ENCODE measurements around the gene GLOD5.

GLOD5 gene

GRCh38 chrX:48790477-48790876 is 28.9 kb downstream of the GLOD5 start:
- Histone ChIP-seq H3K4me3 (ENCODE audit: low read depth in 1 of 5, low read length in 5 of 5) (no peak overlapping the region), H3K4me1 (ENCODE audit: control insufficient read depth in 5 of 5, insufficient read depth in 5 of 5, low read length in 5 of 5) (no peaks in the 10 kb centered on the region), H3K9me3 (ENCODE audit: control insufficient read depth in 5 of 5, low read length in 5 of 5) (no peaks in the 10 kb centered on the region), H3K36me3 (ENCODE audit: control insufficient read depth in 5 of 5, insufficient read depth in 5 of 5, low read length in 5 of 5) (no peaks in the 10 kb centered on the region), H3K27ac (ENCODE audit: low read depth, low read length) (no peak overlapping the region), H3K9ac (ENCODE audit: low read length in 5 of 5) (no peak overlapping the region), H3K27me3 (ENCODE audit: control insufficient read depth in 5 of 5, insufficient read depth in 4 of 5, low read length in 5 of 5) (peaks cover 16 to 51% (median 40%) of the 10 kb centered on the region in 5 donors)

- Histone ChIP-seq H3K4me1 (ENCODE audit: control insufficient read depth in 5 of 5, insufficient read depth in 5 of 5, low read length in 5 of 5) (no peaks in the 10 kb centered on the region), H3K4me3 (ENCODE audit: low read depth in 1 of 5, low read length in 5 of 5) (no peak overlapping the region), H3K27ac (ENCODE audit: low read depth, low read length) (no peak overlapping the region), H3K9ac (ENCODE audit: low read length in 5 of 5) (no peak overlapping the region), H3K27me3 (ENCODE audit: control insufficient read depth in 5 of 5, insufficient read depth in 4 of 5, low read length in 5 of 5) (peaks cover 16 to 50% (median 35%) of the 10 kb centered on the region in 5 donors), H3K36me3 (ENCODE audit: control insufficient read depth in 5 of 5, insufficient read depth in 5 of 5, low read length in 5 of 5) (no peaks in the 10 kb centered on the region), H3K9me3 (ENCODE audit: control insufficient read depth in 5 of 5, low read length in 5 of 5) (no peaks in the 10 kb centered on the region)
Measured at GRCh38 chrX:48791063-48791820, 29.7 kb downstream of the GLOD5 start.

- H3K4me3 ChIP-seq (ENCODE audit: low read depth in 1 of 5, low read length in 5 of 5): no peak overlapping the region
- H3K27me3 ChIP-seq (ENCODE audit: control insufficient read depth in 5 of 5, insufficient read depth in 4 of 5, low read length in 5 of 5): peaks cover 10 to 43% (median 29%) of the 10 kb centered on the region in 5 donors
Measured at GRCh38 chrX:48792219-48792618, 30.7 kb downstream of the GLOD5 start.

GRCh38 chrX:48793935-48794334 is 32.4 kb downstream of the GLOD5 start:
- no peaks in the 10 kb centered on the region for H3K4me1 ChIP-seq (ENCODE audit: control insufficient read depth in 5 of 5, insufficient read depth in 5 of 5, low read length in 5 of 5)
- peaks cover 4 to 34% (median 19%) of the 10 kb centered on the region in 5 donors for H3K27me3 ChIP-seq (ENCODE audit: control insufficient read depth in 5 of 5, insufficient read depth in 4 of 5, low read length in 5 of 5)
- no peaks in the 10 kb centered on the region for H3K36me3 ChIP-seq (ENCODE audit: control insufficient read depth in 5 of 5, insufficient read depth in 5 of 5, low read length in 5 of 5)
- no peak overlapping the region for H3K27ac ChIP-seq (ENCODE audit: low read depth, low read length)
- no peak overlapping the region for H3K4me3 ChIP-seq (ENCODE audit: low read depth in 1 of 5, low read length in 5 of 5)
- H3K9me3 ChIP-seq (ENCODE audit: control insufficient read depth in 5 of 5, low read length in 5 of 5): no peaks in the 10 kb centered on the region
- H3K9ac ChIP-seq (ENCODE audit: low read length in 5 of 5): no peak overlapping the region

More at GRCh38 chrX:48792219-48792618, 30.7 kb downstream of the GLOD5 start:
- no peak overlapping the region for H3K27ac ChIP-seq (ENCODE audit: low read depth, low read length)
- no peaks in the 10 kb centered on the region for H3K36me3 ChIP-seq (ENCODE audit: control insufficient read depth in 5 of 5, insufficient read depth in 5 of 5, low read length in 5 of 5)
- H3K9ac ChIP-seq (ENCODE audit: low read length in 5 of 5): no peak overlapping the region
- H3K4me1 ChIP-seq (ENCODE audit: control insufficient read depth in 5 of 5, insufficient read depth in 5 of 5, low read length in 5 of 5): no peaks in the 10 kb centered on the region
- H3K9me3 ChIP-seq (ENCODE audit: control insufficient read depth in 5 of 5, low read length in 5 of 5): no peaks in the 10 kb centered on the region

GRCh38 chrX:48794340-48794910 is 32.9 kb downstream of the GLOD5 start:
- H3K27ac ChIP-seq (ENCODE audit: low read depth, low read length): no peak overlapping the region

GRCh38 chrX:48794911-48795515 is 33.5 kb downstream of the GLOD5 start:
- Histone ChIP-seq H3K27ac (ENCODE audit: low read depth, low read length) (no peak overlapping the region), H3K9ac (ENCODE audit: low read length in 5 of 5) (no peak overlapping the region), H3K27me3 (ENCODE audit: control insufficient read depth in 5 of 5, insufficient read depth in 4 of 5, low read length in 5 of 5) (peaks cover 4 to 29% (median 19%) of the 10 kb centered on the region in 5 donors), H3K36me3 (ENCODE audit: control insufficient read depth in 5 of 5, insufficient read depth in 5 of 5, low read length in 5 of 5) (no peaks in the 10 kb centered on the region), H3K4me1 (ENCODE audit: control insufficient read depth in 5 of 5, insufficient read depth in 5 of 5, low read length in 5 of 5) (no peaks in the 10 kb centered on the region), H3K9me3 (ENCODE audit: control insufficient read depth in 5 of 5, low read length in 5 of 5) (no peaks in the 10 kb centered on the region), H3K4me3 (ENCODE audit: low read depth in 1 of 5, low read length in 5 of 5) (no peak overlapping the region)

More at GRCh38 chrX:48794340-48794910, 32.9 kb downstream of the GLOD5 start:
- Histone ChIP-seq H3K4me1 (ENCODE audit: control insufficient read depth in 5 of 5, insufficient read depth in 5 of 5, low read length in 5 of 5) (no peaks in the 10 kb centered on the region), H3K9me3 (ENCODE audit: control insufficient read depth in 5 of 5, low read length in 5 of 5) (no peaks in the 10 kb centered on the region), H3K4me3 (ENCODE audit: low read depth in 1 of 5, low read length in 5 of 5) (no peak overlapping the region), H3K9ac (ENCODE audit: low read length in 5 of 5) (no peak overlapping the region), H3K36me3 (ENCODE audit: control insufficient read depth in 5 of 5, insufficient read depth in 5 of 5, low read length in 5 of 5) (no peaks in the 10 kb centered on the region), H3K27me3 (ENCODE audit: control insufficient read depth in 5 of 5, insufficient read depth in 4 of 5, low read length in 5 of 5) (peaks cover 4 to 31% (median 19%) of the 10 kb centered on the region in 5 donors)

GRCh38 chrX:48798318-48798717 is 36.8 kb downstream of the GLOD5 start:
- Histone ChIP-seq H3K9ac (ENCODE audit: low read length in 5 of 5) (no peak overlapping the region), H3K36me3 (ENCODE audit: control insufficient read depth in 5 of 5, insufficient read depth in 5 of 5, low read length in 5 of 5) (no peaks in the 10 kb centered on the region), H3K4me1 (ENCODE audit: control insufficient read depth in 5 of 5, insufficient read depth in 5 of 5, low read length in 5 of 5) (peaks cover 0 to 16% (median 11%) of the 10 kb centered on the region in 5 donors), H3K27me3 (ENCODE audit: control insufficient read depth in 5 of 5, insufficient read depth in 4 of 5, low read length in 5 of 5) (peaks cover 0 to 22% (median 13%) of the 10 kb centered on the region in 5 donors), H3K9me3 (ENCODE audit: control insufficient read depth in 5 of 5, low read length in 5 of 5) (no peaks in the 10 kb centered on the region), H3K27ac (ENCODE audit: low read depth, low read length) (no peak overlapping the region), H3K4me3 (ENCODE audit: low read depth in 1 of 5, low read length in 5 of 5) (no peak overlapping the region)

- peaks cover 0 to 16% (median 11%) of the 10 kb centered on the region in 5 donors for H3K4me1 ChIP-seq (ENCODE audit: control insufficient read depth in 5 of 5, insufficient read depth in 5 of 5, low read length in 5 of 5)
- H3K9me3 ChIP-seq (ENCODE audit: control insufficient read depth in 5 of 5, low read length in 5 of 5): no peaks in the 10 kb centered on the region
- peak overlapping the region in 3 of 5 donors; percentile 41 to 75 (median 46) for H3K9ac ChIP-seq (ENCODE audit: low read length in 5 of 5)
- peaks cover 0 to 13% (median 4%) of the 10 kb centered on the region in 5 donors for H3K27me3 ChIP-seq (ENCODE audit: control insufficient read depth in 5 of 5, insufficient read depth in 4 of 5, low read length in 5 of 5)
- H3K4me3 ChIP-seq (ENCODE audit: low read depth in 1 of 5, low read length in 5 of 5): peak overlapping the region; percentile 64 to 84 (median 73)
- H3K36me3 ChIP-seq (ENCODE audit: control insufficient read depth in 5 of 5, insufficient read depth in 5 of 5, low read length in 5 of 5): peaks cover 0 to 10% (median 8%) of the 10 kb centered on the region in 5 donors
- peak overlapping the region; percentile 51 for H3K27ac ChIP-seq (ENCODE audit: low read depth, low read length)
Measured at GRCh38 chrX:48800574-48801279, 39.2 kb downstream of the GLOD5 start.

GRCh38 chrX:48801280-48802088 is 39.9 kb downstream of the GLOD5 start, which contains the start of gene HDAC6:
Gene HDAC6, plus strand, starts transcription at chrX:48802067. Its CDS starts 626 bp downstream, at chrX:48802693.
- Histone ChIP-seq H3K27me3 (ENCODE audit: control insufficient read depth in 5 of 5, insufficient read depth in 4 of 5, low read length in 5 of 5) (peaks cover 0 to 9% (median 1%) of the 10 kb centered on the region in 5 donors), H3K9ac (ENCODE audit: low read length in 5 of 5) (peak within 1 kb of the TSS in 4 of 5 donors; percentile 63 to 86 (median 84)), H3K4me1 (ENCODE audit: control insufficient read depth in 5 of 5, insufficient read depth in 5 of 5, low read length in 5 of 5) (peaks cover 0 to 16% (median 11%) of the 10 kb centered on the region in 5 donors), H3K9me3 (ENCODE audit: control insufficient read depth in 5 of 5, low read length in 5 of 5) (no peaks in the 10 kb centered on the region), H3K36me3 (ENCODE audit: control insufficient read depth in 5 of 5, insufficient read depth in 5 of 5, low read length in 5 of 5) (peaks cover 0 to 15% (median 11%) of the 10 kb centered on the region in 5 donors), H3K27ac (ENCODE audit: low read depth, low read length) (peak within 1 kb of the TSS; percentile 90), H3K4me3 (ENCODE audit: low read depth in 1 of 5, low read length in 5 of 5) (peak within 1 kb of the TSS; percentile 64 to 84 (median 78))
